A204.1 (cell line): ENCODE measurements around the gene SORCS2.

Experiments used
- FAIRE-seq: peaks from 2 replicates; lab custom pipeline; 2012; peaks lifted over from hg19 to GRCh38; lab: Jason Lieb, UNC

The SORCS2 gene

GRCh38 chr4:7247521-7247920 lies 55.2 kb downstream of the SORCS2 start:
- no peak for FAIRE-seq

DNA sequence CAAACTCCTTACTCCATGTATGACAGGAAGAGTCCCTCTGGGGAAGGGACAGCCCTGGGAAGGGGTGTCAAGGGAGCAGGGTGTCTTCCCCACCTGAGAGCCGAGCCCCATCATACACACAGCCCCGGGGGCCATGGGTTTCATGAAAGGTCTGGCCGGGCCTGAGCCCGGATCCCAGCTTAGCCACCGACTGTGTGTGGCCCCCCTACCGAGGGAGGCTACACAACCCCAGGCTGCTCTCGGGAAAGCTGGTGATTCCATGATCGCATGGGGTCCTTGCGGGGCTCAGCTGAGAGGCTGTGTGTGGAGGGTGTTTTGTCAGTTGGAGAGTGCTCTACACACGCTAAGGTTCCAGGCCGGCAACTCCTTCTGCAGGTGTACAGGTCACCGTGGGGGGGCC lies 55.6 kb downstream of the SORCS2 start:
- FAIRE-seq, result no peak

GRCh38 chr4:7248857-7249256 lies 56.5 kb downstream of the SORCS2 start:
- FAIRE-seq, result no peak

- no peak for FAIRE-seq
Observed at GRCh38 chr4:7251321-7251720, 59.0 kb downstream of the SORCS2 start.

DNA sequence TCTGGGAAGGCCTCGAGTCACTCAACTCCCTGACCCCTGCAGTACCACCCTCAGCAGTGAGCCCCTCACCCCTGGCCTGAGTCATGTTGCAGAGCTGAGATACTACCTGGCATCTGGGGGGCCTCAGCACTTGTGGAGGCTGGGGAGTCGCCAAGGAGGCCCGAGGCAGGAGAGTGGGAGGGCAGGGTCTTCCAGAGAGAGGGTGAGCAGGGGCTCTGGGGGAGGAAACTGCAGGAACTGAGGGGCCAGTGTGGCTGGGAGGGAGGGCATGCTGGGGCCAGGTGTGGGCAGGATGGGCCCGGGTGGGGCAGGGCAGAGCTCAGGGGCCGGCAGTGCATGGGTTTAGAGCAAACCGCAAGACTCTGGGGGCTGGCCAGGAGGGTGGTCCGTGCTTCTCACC lies 59.7 kb downstream of the SORCS2 start:
- FAIRE-seq, result no peak

DNA sequence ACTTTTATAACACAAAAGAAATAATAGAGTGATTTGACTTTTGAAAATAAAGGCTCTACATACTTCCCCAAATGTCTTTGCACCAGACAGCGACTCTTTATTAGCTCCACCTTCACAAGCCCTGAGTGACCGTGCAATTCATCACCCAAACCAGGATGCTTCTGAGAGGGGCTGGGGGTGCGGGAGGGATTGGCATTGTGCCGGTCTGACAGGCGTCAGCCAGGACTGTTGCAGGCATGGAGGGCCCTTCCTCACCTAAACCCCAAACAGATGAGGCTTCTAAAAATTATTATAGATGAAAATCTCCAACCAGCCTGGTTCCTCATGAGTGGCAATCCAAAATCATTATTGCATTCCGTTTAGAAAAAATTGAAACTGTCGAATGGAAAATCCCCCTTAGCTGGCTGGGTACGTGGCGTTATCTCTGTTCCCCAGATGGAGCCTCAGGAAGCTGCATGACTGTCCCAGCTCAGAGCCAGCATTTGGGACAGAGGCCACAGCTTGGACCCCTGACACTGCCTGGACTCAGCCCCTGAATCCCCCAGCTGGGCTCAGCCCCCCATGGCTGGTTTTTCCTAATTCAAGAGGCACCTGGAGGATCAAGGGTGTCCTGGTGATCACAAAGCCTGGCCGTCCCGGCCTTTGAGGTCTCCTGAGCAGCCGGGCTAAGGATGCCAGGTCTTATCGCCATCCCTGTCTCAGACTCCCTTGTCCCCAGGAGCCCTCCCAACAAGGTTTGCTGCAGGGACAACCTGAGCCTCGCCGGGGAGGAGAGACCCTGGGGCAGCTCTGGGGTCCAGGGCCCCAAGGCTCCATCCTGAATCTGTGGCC lies 60.4 kb downstream of the SORCS2 start:
- FAIRE-seq, result no peak

DNA sequence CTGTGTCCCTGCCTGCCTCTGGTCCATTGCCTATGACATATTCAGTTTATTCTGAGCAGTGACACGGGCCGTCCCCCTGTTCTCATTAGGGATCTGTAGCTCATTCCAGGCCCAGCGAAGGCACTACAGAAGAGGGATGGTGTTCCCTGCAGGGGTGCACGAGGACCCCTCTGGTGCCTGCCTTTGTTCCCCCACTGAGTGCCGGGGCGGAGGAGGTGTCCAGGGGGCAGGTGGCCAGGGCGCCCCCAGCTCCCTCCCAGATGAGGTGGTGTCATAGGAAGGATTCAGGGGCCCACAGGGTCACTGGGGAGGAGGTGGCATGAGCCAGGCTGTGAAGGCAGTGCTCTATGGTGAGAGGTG lies 61.0 kb downstream of the SORCS2 start:
- no peak for FAIRE-seq

- no peak for FAIRE-seq
Observed at GRCh38 chr4:7253837-7254236, 61.5 kb downstream of the SORCS2 start.

DNA sequence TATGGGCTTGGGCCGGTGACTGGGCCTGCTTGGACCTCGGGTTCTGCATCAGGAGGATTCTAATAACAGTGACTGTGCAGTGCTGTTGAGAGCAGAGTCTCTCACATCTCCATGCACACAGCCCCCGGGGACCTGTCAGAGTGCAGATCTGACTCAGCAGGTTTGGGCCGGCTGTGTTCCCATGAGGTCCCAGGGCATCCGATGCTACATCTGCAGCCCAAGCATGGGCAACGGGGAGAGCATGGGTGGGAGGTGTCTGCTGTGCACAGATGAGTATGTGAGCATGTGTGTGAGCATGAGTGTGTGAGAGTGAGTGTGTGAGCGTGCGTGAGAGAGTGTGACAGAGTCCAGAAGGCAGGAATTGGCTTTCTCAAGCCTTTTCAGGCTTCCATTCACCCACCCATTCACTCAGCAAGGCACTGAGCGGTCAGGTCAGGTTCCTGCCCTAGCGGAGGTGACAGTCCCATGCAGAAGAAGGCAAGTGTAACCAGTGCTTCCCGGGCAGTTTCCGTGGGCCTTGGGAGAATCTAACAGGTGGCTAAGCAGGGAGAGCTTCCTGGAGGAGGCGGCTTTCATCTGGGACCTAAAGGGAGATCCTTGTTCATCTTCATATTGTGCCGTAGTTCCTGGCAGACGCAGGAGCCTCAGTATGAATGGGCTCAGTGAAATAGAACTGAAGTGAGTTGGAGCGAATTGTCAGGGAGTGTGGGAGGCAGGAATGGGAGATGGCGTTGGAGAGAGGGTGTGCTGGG lies 62.6 kb downstream of the SORCS2 start:
- no peak for FAIRE-seq

DNA sequence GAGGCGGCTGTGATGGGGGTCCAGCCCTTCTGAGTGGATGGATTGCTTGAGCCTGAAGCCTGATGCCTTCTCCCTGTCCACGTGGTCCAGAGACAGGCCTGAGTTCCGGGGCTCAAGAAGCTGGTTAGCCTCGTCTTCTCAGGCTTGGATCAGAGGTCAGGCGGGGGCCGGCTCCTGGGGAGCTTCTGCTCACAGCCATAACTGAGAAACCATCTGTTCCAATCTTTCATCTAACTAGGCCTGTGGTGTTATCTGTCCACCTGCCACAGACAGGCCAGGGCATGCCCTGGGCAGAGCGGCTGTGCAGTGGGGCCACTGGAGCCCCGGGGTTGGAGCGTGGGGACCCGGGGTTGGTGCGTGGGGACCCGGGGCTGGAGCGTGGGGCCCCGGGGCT lies 63.1 kb downstream of the SORCS2 start:
- FAIRE-seq, result no peak

- no peak for FAIRE-seq
Observed at GRCh38 chr4:7255996-7256395, 63.7 kb downstream of the SORCS2 start.

- no peak for FAIRE-seq
Observed at GRCh38 chr4:7256984-7257810, 64.9 kb downstream of the SORCS2 start.

DNA sequence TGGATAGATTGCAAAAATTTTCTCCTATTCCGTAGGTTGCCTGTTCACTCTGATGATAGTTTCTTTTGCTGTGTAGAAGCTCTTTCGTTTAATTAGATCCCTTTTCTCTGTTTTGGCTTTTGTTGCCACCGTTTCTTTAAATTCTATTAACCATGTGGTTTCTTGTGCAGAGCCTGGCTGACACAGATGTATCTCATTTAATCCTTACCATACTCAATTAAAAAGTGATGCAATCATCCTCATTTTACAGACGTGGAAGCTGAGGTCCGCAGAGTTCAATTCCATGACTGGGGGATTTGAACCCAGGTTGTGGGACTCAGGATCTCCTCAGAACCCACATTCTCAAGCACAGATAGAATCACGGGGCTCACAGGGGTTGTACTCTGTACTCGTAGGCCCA lies 66.7 kb downstream of the SORCS2 start:
- FAIRE-seq, result no peak

GRCh38 chr4:7260569-7260968 lies 68.2 kb downstream of the SORCS2 start:
- FAIRE-seq, result no peak

DNA sequence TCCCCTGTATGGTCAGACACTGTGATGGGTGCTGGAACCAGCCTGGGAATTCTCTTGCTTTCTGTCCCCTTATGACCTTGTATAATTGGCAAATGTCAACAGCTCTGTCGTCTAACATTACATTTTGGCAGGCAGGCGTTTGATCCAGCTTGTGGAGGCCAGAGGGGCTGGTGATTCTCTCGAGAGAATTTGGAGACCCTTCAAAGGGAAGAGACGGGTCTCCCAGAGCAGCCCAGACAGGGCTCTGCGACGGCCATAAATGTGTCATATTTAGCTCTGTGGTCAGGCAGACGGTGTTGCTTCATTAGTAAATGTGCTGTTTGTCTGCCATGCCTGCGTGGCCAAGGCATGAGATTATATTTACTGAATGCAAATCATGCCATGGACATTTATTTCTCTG lies 68.7 kb downstream of the SORCS2 start:
- FAIRE-seq, result no peak

DNA sequence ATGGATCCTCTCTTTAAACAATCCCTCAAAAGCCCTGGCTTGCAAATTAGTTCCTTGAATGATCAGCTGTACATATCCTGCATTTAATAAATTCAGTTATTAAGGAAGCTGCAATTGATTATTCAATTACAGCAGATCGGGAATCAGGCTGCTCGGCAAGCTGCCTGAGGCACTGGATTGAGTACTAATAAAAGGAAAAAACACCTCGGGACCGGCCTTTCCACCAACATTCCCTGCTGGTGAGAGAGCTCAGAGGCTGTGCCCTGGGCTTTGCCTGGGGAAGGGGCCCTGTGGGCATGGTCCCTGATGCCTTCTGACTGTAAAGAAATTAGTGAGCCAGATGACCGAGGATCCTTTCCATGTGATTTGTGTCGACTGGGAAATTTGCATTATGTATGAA lies 69.2 kb downstream of the SORCS2 start:
- FAIRE-seq, result no peak

GRCh38 chr4:7262134-7262533 lies 69.8 kb downstream of the SORCS2 start:
- no peak for FAIRE-seq

DNA sequence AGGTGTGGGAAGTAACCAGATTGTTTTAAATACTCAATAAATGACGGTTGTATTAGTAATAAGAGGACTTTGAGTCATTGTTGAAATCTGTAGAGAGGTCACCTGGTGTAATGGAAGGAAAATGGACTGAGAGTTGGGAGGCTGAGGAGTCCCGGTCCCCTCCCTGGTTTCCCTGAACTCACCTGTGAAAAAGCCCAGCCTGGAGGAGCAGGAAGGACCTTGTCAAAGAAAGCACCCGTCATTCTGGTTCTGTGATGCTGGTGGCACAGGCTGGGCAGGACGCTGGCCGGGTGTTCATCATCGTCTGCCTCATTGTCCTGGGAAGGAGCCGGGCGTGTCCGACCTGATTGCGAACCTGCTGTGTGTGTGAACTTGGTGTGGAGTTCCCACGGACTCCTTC lies 70.8 kb downstream of the SORCS2 start:
- FAIRE-seq, result no peak

GRCh38 chr4:7264694-7265093 lies 72.4 kb downstream of the SORCS2 start:
- no peak for FAIRE-seq

- FAIRE-seq, result no peak
Observed at GRCh38 chr4:7266525-7267292, 74.4 kb downstream of the SORCS2 start.

- FAIRE-seq, result no peak
Observed at GRCh38 chr4:7267829-7268228, 75.5 kb downstream of the SORCS2 start.

GRCh38 chr4:7268941-7269340 lies 76.6 kb downstream of the SORCS2 start:
- no peak for FAIRE-seq
